Stimulated activated CD8-positive, alpha-beta memory T cell treated with anti-CD3 and anti-CD28 coated beads, Interleukin-4, amount 100 ng/mL, for 4 hours (primary cell): ENCODE results near the gene EFCAB12.
"Not testable (repeated sequence)": the region's sequence is repeated elsewhere in the genome, so short reads cannot be mapped to it uniquely, and the experiment has no call there.

ENCODE experiments used
- DNase-seq, 2 donors: peaks; one replicate each; pipeline ENCODE4 v3.0.0-alpha.2; 2020; ENCODE audit warnings: low read depth in 2 of 2, low spot score in 1 of 2

Gene EFCAB12

DNA sequence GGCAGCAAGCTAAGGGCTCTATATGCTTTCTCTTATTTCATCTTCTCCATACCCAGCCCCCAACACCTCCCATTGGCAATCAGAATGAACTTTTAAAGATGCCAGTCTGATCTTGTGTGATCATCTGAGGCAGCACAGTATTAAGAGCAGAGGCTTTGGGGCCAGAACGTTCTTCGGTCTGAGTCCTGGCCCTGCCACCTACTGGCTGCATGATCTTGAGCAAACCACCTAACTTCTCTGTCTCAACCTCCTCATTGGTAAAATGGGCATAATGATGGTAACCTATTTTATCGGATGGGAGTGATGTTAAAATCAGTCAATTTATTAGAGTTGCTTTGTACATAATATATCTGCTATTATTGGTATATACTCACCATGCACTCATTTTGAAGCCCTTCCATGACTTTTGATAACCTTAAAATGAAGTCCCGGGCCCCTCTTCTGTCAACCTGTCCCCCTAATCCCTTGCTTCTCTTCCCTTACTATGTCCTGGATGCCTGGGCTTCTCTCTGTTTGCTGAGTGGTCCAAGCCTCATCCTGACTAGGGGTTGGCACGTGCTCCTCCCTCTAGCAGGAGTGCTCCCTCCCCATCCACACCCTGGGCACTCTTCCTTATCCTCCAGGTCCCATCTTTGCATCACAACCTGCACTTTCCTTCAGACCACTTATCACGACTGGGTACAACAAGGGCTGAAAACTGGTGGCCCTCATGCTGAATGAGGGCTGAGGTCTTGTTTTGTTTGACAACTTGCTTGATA, 6.3 kb downstream of the EFCAB12 start:
- no peak for DNase-seq

DNA sequence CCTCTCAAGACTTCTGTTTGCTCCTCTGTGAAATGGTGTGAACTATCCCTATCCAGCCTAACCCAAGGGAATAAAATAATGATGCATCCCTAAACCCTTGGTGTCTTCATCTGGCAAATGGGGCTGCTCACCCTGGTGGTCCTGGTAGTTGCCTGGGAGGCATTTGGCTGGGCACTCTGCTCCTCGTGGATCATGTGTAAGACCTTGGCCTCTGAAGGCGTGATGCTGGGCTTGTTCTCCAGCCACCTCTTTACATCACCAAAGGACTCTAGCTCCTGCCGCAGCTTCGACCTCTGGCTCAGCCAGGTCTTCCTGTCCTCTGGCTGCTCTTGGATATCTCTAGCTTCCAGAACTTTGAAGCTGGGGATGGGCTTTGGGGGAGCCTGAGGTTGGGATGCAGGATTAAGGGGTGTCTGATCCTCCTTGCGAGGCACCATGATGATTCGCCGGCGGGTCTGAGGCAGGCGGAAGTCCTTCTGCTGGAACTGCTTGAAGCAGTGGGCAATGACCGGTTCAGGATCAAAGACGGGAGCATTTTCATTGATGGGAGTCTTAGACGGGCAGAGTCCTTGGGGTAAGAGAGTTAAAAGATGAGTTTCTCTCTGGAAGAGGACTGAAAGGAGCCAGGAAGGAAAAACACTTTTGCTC, 7.1 kb downstream of the EFCAB12 start:
- DNase-seq, result no peak

DNA sequence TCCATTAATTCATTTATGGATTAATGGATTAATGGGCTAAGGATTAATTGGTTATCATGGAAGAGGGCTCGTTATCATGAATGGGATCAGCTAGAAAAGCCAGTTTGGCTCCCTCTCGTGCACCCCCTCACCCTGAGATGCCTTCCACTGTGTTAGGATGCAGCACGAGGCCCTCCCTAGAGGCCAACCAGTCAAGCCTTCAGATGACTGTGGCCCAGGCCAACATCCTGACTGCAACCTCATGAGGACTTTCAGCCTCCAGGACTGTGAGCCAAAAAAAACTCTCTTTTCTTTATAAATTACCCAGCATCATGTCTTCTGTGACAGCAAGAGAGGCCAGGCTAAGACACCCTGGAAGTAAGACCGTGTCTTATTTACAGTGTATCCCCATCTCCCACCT, 9.0 kb downstream of the EFCAB12 start:
- no peak for DNase-seq

DNA sequence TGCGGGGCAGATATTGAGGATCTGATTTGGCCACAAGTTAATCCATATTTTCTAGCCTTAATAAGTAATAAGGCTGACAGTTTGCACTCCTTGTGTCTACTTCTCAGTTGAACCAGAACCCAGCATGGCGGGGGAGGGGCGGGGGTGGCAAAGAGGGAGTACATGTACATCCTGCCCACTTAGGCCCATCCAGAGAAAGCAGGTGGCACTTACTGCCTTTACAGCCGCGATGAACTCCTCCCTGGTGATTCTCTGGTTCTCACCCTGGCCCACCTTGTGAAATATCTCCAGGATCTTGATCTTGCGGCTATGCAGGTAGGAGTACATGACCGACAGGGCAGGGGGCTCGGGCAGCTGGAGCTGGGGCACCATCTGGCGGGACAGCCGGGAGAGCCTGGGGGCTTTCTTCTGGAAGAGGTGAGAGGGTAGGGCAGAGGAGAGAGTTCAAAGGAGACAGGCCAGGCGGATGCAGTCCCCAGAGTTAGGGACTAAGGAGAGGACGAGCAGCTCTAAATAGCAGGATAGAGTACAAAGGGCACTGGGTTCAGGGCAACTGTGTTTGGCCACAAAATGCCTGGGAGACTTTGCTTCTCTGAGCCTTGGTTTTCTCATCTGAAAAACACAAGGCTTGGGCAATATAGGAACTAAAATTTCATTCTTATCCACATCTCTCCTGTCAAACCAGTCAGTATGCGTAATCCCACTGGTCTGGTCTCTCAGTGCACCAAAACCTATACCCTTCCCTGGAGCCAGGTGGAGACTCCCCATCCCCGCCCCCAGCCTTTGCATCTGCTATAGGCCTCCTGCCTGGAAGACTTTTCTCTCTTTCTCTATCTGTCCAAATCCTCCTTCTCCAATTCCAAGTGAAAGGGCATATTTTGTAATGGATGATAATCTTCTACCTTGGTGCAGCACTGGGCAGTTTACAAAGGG, 10.1 kb downstream of the EFCAB12 start:
- DNase-seq, result no peak

DNA sequence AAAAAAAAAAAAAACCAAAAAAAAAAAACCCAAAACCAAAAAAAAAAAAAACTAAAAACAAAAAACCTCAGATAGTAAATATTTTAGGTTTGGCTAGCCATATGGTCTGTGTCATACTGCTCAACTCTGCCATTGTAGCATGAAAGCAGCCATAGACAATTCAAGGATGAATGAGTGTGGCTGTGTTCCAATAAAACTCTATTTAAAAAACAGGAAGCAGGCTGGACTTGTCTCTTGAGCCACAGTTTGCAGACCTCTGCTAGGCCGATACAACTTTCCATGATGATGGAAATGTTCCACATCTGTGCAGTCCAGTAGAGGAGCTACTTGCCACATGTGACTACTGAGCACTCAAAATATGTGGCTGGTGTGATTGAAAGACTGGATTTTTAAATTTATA, 11.1 kb downstream of the EFCAB12 start:
- no peak for DNase-seq

DNA sequence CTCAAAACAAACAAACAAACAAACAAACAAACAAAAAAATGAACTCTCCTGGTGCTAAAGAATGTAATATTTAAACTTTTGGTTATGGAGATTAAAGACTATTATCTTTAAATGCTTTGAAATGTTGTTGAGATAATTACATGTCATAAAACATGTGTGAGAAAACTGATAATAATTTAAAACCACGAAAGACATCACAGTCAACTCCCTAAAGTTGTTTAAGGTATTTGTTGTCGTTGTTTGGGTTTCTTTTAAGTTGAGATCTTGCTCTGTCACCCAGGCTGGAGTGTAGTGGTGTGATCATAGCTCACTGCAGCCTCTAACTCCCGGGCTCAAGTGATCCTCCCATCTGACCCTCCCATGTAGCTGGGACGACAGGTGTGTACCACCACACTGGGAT, 12.0 kb downstream of the EFCAB12 start:
- DNase-seq, result no peak

DNA sequence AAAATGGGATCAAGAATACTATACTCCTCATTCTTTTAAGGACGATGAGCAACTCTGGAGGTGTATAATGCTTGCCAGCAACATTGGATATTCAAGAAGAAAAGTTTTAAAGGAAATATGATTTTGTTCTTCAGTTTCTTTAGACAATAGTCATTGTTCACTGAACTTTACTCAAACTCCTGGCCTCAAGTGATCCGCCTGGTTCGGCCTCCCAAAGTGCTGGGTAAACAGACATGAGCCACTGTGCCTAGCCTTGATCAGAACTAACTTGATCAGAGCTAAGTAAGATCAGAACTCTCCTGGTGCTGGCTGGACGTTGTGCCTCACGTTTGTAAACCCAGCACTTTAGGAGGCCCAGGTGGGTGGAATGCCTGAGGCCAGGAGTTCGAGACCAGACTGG, 12.6 kb downstream of the EFCAB12 start:
- no peak for DNase-seq

- DNase-seq, result no peak
Measured at GRCh38 chr3:129415378-129415777, 13.1 kb downstream of the EFCAB12 start.

DNA sequence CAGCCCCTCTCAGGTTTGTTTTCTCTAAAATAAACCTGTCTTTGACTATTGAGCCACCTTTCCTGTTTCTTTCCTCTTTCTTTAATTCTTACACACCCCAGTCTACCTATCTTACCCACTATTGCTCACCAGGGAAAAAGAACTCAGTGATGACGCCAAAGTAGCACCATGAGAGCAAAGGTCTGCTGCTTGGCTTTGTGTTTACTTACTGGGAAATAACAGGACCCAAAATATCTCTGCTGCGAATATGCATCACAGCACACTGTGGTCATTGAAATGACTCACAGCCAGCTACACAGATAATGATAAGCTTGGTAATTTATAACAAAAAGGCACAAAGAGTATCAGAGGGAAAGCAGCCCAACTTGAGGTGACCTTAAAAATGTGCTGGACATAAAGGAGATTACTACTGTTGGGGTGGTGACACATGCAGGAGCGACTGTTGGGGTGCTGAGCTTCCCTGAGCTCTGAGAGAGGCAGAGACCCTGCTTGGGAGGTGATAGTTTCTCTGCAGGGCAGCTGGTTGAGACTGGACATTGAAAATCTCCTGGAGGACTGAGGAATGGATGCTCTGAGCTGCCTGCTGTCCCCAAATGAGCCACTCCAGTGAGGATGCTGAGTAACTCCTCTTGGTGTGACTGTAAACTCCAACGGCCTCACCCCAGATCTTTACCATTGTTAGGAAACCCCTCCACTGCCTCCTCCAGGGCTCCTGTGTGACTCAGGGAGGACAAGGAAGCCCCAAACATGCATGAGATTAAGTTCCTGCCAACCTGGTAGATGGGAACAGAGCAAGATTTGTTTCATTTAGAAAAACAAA, 14.5 kb downstream of the EFCAB12 start:
- no peak for DNase-seq

GRCh38 chr3:129413238-129413637, 15.2 kb downstream of the EFCAB12 start:
- not testable (repeated sequence) for DNase-seq

DNA sequence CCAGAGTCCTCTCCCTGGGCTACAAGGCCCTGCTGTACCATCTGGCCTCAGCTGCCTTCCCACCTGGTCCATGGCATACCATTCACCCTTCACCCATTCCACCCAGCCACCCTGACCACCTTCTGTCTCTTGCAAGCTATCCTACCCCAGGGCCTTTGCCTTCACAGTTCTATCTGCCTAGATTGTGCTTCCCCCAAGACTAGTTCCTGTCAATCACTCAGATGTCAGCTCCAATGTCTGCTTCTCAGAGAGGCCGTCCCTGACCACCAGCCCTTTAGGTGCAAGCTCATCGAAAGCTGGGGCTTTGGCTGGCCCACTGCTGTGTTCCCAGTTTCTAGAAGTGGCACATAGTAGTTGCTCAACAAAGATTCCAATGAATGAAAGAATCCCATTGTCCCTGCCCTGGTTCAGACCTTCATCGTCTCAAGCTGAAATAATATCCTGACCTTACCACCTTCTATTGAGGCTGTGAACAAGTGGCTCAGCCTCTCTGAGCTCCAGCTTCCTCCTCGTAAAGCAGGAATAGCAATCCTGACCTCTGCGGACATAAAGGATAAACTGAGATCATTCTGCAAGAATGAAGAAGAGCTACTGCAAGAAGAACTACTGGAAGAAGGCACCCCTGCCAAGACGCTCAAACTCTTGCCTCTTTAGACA, 15.8 kb downstream of the EFCAB12 start:
- no peak for DNase-seq

- DNase-seq, result no peak
Measured at GRCh38 chr3:129410971-129411370, 17.5 kb downstream of the EFCAB12 start.

DNA sequence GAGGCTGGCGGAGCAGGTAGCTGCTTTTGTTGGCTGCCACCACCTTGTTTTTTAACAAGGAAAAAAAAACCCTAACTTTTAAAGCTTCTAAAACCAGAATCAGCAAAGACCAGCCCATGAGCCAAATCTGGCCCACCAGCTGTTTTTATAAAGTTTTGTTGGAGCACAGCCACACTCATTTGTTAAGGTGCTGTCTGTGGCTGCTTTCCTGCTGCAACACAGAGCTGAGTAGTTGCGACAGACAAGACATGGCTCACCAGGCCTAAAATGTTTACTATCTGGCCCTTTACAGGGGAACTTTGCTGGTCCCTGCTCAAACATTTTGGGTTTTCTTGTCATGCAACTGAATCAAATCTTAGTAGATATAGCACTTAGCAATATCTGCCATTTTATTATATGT, 18.9 kb downstream of the EFCAB12 start:
- DNase-seq, result no peak

GRCh38 chr3:129404610-129405009, 23.8 kb downstream of the EFCAB12 start:
- DNase-seq, result no peak

DNA sequence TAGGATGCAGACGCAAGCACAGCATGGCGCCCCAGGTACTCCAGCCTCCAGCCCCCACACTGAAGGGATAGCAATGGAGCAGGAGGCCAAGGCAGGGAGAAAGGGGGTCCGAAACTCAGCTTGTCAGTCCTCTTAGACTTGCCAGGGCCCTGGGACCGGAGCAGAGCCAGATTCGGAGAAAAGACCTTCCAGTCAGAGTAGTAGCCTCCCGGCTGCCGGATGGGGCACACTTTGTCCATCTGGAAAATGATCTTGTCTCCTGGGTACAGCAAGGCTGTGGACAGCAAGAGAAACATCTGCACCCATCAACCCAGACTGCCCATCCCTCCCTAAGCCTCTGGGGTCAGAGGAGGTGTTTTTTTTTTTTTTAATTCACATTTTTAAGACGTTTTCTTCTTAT, 24.3 kb downstream of the EFCAB12 start:
- no peak for DNase-seq

- DNase-seq, result no peak
Measured at GRCh38 chr3:129403450-129403849, 25.0 kb downstream of the EFCAB12 start.

- no peak for DNase-seq
Measured at GRCh38 chr3:129402616-129403015, 25.8 kb downstream of the EFCAB12 start.

DNA sequence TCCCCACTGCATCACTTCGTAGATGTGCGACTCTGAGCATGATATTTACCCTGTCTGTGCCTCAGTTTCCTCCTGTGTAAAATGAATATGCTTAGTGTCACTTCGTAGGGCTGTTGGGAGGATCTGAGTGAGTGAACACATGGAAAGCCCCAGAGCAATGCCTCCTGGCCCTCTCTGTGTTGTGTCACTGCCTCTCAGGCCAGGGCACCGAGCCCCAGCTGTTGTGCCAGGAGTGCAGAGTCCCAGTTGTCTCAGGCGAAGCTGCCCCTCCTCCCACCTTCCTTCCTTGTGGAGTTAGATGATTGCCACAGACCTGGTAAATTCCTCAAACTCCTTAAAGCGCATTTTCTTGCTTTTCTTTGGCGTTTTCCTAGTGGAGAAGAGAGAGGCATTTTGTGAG, 26.2 kb downstream of the EFCAB12 start:
- DNase-seq, result no peak

DNA sequence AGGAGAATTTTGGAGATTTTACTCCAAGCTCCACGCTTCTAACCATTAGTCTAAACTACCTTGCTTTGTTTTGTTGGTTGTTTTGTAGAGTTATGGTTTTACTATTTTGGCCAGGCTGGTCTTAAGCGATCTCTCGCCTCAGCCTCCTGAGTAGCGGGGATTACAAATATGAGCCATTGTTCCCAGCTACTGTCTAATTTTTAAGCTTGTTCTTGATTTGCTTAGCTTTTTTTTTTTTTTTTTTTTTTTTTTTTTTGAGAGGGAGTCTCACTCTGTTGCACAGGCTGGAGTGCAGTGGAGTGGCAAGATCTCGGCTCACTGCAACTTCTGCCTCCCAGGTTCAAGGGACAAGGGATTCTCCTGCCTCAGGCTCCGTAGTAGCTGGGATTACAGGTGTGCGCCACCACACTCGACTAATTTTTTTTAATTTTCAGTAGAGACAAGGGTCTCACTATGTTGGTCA, 28.5 kb downstream of the EFCAB12 start:
- DNase-seq, result no peak

GRCh38 chr3:129399145-129399894, 29.1 kb downstream of the EFCAB12 start:
- peak; percentile 41 to 43 for DNase-seq
